Activated naive CD4-positive, alpha-beta T cell treated with anti-CD3 and anti-CD28 coated beads, Interleukin-2, amount 50 U/mL, for 24 hours (primary cell): ENCODE data around the gene SLC30A9.

Experiments used
- H3K27ac Mint-ChIP-seq: one replicate; pipeline ENCODE4 v1.8.0; 2021; ENCODE audit warnings: mild to moderate bottlenecking, mixed read lengths
- H3K27me3 Mint-ChIP-seq: one replicate; pipeline ENCODE4 v1.8.0; 2021; ENCODE audit warnings: mixed read lengths
- H3K36me3 Mint-ChIP-seq: one replicate; pipeline ENCODE4 v1.8.0; 2021; ENCODE audit warnings: mixed read lengths
- H3K4me1 Mint-ChIP-seq: one replicate; pipeline ENCODE4 v1.8.0; 2021; ENCODE audit warnings: mixed read lengths
- H3K4me3 Mint-ChIP-seq: one replicate; pipeline ENCODE4 v1.8.0; 2021; ENCODE audit warnings: mild to moderate bottlenecking, mixed read lengths
- H3K9me3 Mint-ChIP-seq: one replicate; pipeline ENCODE4 v1.8.0; 2021; ENCODE audit warnings: mixed read lengths

Gene SLC30A9

GRCh38 chr4:42078184-42078801 is 88.0 kb downstream of the SLC30A9 start:
- H3K4me1 Mint-ChIP-seq, result no peaks in the 10 kb centered on the region
- H3K36me3 Mint-ChIP-seq, result peaks cover 10% of the 10 kb centered on the region
- no peaks in the 10 kb centered on the region for H3K27me3 Mint-ChIP-seq
- no peak overlapping the region for H3K27ac Mint-ChIP-seq
- H3K4me3 Mint-ChIP-seq, result no peak overlapping the region
- H3K9me3 Mint-ChIP-seq, result no peaks in the 10 kb centered on the region

GRCh38 chr4:42080306-42080705 is 90.0 kb downstream of the SLC30A9 start:
- H3K4me1 Mint-ChIP-seq, result no peaks in the 10 kb centered on the region
- H3K27ac Mint-ChIP-seq, result no peak overlapping the region
- no peaks in the 10 kb centered on the region for H3K9me3 Mint-ChIP-seq
- H3K27me3 Mint-ChIP-seq, result no peaks in the 10 kb centered on the region
- peaks cover 11% of the 10 kb centered on the region for H3K36me3 Mint-ChIP-seq
- H3K4me3 Mint-ChIP-seq, result no peak overlapping the region

DNA sequence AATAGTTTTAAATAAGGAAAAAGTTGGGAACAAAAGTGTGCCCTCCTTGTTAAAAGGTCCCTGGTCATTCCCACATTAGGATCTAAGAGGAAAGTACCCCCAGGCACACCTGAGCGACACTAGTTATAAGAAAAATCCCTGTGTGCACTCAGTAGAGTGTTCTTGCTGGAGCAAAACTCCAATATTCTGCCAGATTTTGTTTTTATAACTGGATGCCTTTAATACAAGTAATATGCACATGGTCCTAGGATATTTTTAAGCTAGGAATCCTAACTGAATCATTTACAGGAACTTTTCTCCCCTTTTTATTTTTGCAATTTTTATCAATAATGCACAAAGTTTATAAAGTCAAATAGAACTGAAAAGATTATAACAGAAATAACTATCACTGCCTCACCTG is 93.5 kb downstream of the SLC30A9 start:
- Mint-ChIP-seq H3K36me3 (peaks cover 16% of the 10 kb centered on the region), H3K27ac (no peak overlapping the region), H3K27me3 (no peaks in the 10 kb centered on the region), H3K4me1 (no peaks in the 10 kb centered on the region), H3K9me3 (no peaks in the 10 kb centered on the region), H3K4me3 (no peak overlapping the region)

GRCh38 chr4:42088386-42088785 is 98.1 kb downstream of the SLC30A9 start:
- H3K4me1 Mint-ChIP-seq, result no peaks in the 10 kb centered on the region
- peaks cover 12% of the 10 kb centered on the region for H3K36me3 Mint-ChIP-seq
- H3K27ac Mint-ChIP-seq, result no peak overlapping the region
- H3K4me3 Mint-ChIP-seq, result no peak overlapping the region
- no peaks in the 10 kb centered on the region for H3K27me3 Mint-ChIP-seq
- no peaks in the 10 kb centered on the region for H3K9me3 Mint-ChIP-seq

DNA sequence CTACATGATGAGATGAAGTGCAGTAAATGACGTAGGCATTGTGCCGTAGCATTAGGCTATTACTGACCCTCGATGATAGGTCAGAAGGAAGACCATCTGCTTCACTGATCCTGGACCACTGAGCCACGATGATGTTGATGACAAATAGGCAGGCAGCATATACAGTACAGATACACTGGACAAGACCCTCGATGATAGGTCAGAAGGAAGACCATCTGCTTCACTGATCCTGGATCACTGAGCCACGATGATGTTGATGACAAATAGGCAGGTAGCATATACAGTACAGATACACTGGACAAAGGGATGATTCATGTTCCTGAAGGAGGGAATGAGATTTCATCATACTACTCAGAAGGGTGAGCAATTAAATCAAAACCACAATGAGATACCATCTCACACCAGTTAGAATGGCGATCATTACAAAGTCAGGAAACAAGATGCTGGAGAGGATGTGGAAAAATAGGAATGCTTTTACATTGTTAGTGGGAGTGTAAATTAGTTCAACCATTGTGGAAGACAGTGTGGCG is 111.2 kb downstream of the SLC30A9 start:
- Mint-ChIP-seq H3K27ac (no peak overlapping the region), H3K4me1 (no peaks in the 10 kb centered on the region), H3K36me3 (no peaks in the 10 kb centered on the region), H3K4me3 (no peak overlapping the region), H3K9me3 (no peaks in the 10 kb centered on the region), H3K27me3 (peaks cover 6% of the 10 kb centered on the region)

- Mint-ChIP-seq H3K4me1 (no peaks in the 10 kb centered on the region), H3K27ac (no peak overlapping the region), H3K4me3 (no peak overlapping the region), H3K27me3 (peaks cover 7% of the 10 kb centered on the region), H3K9me3 (no peaks in the 10 kb centered on the region), H3K36me3 (no peaks in the 10 kb centered on the region)
Observed at GRCh38 chr4:42104521-42104920, 114.2 kb downstream of the SLC30A9 start.

DNA sequence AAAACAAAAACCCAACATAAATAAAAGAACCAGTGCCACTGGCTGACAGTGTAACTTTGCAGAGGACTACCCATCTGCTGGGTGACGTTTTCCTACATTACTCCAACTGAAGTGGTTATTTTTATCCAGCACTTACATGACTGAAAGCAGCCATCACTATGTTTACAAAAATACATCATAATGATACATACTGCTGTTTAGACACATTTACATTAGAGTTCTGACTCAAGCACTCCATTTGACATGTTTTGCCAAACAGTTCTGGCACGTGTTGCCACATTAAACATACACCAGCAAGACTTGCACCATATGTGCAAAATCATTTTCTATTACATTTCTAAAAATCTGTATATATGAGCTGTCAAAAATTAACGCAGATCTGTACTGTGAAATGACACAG is 122.5 kb downstream of the SLC30A9 start:
- Mint-ChIP-seq H3K27me3 (peaks cover 15% of the 10 kb centered on the region), H3K4me1 (no peaks in the 10 kb centered on the region), H3K27ac (no peak overlapping the region), H3K9me3 (no peaks in the 10 kb centered on the region), H3K36me3 (no peaks in the 10 kb centered on the region), H3K4me3 (no peak overlapping the region)

DNA sequence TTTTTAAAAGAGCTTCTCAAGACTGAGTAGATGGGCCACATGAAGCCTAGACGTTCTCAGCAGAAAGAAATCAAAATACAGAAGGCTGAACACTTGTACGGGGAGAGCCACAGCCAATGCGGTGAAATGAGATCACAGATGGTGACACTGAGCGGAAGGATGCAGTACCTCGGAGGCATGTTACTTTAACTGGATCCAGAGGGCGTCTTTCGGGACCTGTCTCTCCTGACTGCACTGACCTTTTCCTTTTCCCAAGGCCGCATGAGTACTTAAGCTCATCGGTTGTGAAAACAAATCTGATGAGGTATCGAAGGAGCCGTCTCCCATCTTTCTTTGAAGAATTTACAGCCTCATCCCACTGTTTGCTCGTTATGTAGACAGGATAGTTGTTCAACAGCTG is 129.6 kb downstream of the SLC30A9 start:
- Mint-ChIP-seq H3K4me1 (no peaks in the 10 kb centered on the region), H3K27ac (no peak overlapping the region), H3K36me3 (no peaks in the 10 kb centered on the region), H3K9me3 (no peaks in the 10 kb centered on the region), H3K4me3 (no peak overlapping the region), H3K27me3 (peaks cover 12% of the 10 kb centered on the region)

- no peak overlapping the region for H3K27ac Mint-ChIP-seq
- no peaks in the 10 kb centered on the region for H3K4me1 Mint-ChIP-seq
- H3K4me3 Mint-ChIP-seq, result no peak overlapping the region
- H3K27me3 Mint-ChIP-seq, result peaks cover 11% of the 10 kb centered on the region
- H3K9me3 Mint-ChIP-seq, result no peaks in the 10 kb centered on the region
- no peaks in the 10 kb centered on the region for H3K36me3 Mint-ChIP-seq
Observed at GRCh38 chr4:42122237-42122636, 131.9 kb downstream of the SLC30A9 start.

DNA sequence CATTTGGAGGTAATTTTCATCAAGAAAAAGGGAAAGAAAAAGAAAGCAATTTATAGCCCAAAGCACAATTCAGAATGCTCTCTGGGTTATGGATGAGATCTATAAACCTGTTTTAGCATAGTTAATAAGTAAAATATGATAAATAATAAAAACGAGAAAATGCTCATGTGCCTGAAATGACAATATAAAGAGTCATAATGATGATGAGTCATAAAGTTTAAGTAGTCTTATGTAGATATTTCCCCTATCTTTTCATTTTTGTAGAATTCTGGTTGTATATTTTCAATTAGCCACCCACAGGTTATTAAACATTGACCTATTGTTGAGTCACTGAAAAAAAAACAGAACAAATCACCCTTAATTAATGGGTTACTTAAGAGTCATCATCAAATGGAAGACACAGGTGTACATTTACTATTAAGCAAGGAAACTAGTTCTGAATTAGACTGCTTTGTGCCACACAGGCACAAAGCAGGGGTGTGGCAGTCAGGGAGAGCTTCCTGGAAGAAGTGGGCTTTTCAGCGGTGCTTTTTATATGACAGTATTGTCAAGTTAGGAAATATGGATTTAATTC is 132.8 kb downstream of the SLC30A9 start:
- Mint-ChIP-seq H3K4me1 (no peaks in the 10 kb centered on the region), H3K27ac (no peak overlapping the region), H3K9me3 (no peaks in the 10 kb centered on the region), H3K4me3 (no peak overlapping the region), H3K36me3 (no peaks in the 10 kb centered on the region), H3K27me3 (peaks cover 8% of the 10 kb centered on the region)

GRCh38 chr4:42132099-42132498 is 141.8 kb downstream of the SLC30A9 start:
- no peaks in the 10 kb centered on the region for H3K9me3 Mint-ChIP-seq
- no peak overlapping the region for H3K4me3 Mint-ChIP-seq
- no peaks in the 10 kb centered on the region for H3K36me3 Mint-ChIP-seq
- H3K27ac Mint-ChIP-seq, result no peak overlapping the region
- peaks cover 2% of the 10 kb centered on the region for H3K27me3 Mint-ChIP-seq
- H3K4me1 Mint-ChIP-seq, result no peaks in the 10 kb centered on the region

GRCh38 chr4:42133006-42133405 is 142.7 kb downstream of the SLC30A9 start:
- no peak overlapping the region for H3K27ac Mint-ChIP-seq
- H3K4me3 Mint-ChIP-seq, result no peak overlapping the region
- peaks cover 6% of the 10 kb centered on the region for H3K27me3 Mint-ChIP-seq
- no peaks in the 10 kb centered on the region for H3K4me1 Mint-ChIP-seq
- no peaks in the 10 kb centered on the region for H3K36me3 Mint-ChIP-seq
- H3K9me3 Mint-ChIP-seq, result no peaks in the 10 kb centered on the region

DNA sequence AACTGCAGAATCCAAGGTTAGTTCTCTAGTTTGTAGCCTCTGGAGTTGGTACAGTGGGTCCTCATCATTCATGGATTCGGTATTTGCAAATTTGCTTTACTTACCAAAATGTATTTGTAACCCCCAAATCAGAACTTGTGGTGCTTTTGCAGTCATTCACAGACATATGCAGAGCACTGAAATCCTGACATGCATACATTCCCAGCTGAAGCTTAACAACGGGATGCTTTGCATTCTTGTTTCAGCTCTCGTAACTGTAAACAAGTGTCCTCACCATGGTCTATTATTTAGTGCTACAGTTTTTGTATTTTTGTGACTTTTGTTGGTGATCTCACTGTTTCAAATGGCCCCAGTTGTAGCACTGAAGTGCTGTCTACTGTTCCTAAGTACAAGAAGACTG is 146.0 kb downstream of the SLC30A9 start:
- Mint-ChIP-seq H3K27ac (no peak overlapping the region), H3K9me3 (no peaks in the 10 kb centered on the region), H3K27me3 (peaks cover 7% of the 10 kb centered on the region), H3K4me1 (no peaks in the 10 kb centered on the region), H3K4me3 (no peak overlapping the region), H3K36me3 (no peaks in the 10 kb centered on the region)
